ENCODE measurements around the gene TMEM161B. TPM values are rescaled to one million over a fixed set of nuclear protein-coding genes. Genes with fewer than 3 reads are reported as not detected.

TMEM161B gene
- total RNA-seq, 4 donors from 2014 or later, result 10.7 to 31.0 (median 25.3) TPM

GRCh38 chr5:88258636-88259035 lies 10.0 kb downstream of the TMEM161B start:
- H3K4me3 ChIP-seq, result no peak overlapping the region
- no peaks in the 10 kb centered on the region for H3K27me3 ChIP-seq
- DNase-seq, result no peak
- no peaks in the 10 kb centered on the region for H3K9me3 ChIP-seq
- H3K27ac ChIP-seq, result no peak overlapping the region
- TF ChIP-seq, protein P1, sequence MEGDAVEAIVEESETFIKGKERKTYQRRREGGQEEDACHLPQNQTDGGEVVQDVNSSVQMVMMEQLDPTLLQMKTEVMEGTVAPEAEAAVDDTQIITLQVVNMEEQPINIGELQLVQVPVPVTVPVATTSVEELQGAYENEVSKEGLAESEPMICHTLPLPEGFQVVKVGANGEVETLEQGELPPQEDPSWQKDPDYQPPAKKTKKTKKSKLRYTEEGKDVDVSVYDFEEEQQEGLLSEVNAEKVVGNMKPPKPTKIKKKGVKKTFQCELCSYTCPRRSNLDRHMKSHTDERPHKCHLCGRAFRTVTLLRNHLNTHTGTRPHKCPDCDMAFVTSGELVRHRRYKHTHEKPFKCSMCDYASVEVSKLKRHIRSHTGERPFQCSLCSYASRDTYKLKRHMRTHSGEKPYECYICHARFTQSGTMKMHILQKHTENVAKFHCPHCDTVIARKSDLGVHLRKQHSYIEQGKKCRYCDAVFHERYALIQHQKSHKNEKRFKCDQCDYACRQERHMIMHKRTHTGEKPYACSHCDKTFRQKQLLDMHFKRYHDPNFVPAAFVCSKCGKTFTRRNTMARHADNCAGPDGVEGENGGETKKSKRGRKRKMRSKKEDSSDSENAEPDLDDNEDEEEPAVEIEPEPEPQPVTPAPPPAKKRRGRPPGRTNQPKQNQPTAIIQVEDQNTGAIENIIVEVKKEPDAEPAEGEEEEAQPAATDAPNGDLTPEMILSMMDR (IDR thresholded peaks at IDR 0.05), result no peak
- no peak for TF ChIP-seq POLR2A (IDR thresholded peaks at IDR 0.05)
- no peaks in the 10 kb centered on the region for H3K36me3 ChIP-seq
- no peaks in the 10 kb centered on the region for H3K4me1 ChIP-seq

DNA sequence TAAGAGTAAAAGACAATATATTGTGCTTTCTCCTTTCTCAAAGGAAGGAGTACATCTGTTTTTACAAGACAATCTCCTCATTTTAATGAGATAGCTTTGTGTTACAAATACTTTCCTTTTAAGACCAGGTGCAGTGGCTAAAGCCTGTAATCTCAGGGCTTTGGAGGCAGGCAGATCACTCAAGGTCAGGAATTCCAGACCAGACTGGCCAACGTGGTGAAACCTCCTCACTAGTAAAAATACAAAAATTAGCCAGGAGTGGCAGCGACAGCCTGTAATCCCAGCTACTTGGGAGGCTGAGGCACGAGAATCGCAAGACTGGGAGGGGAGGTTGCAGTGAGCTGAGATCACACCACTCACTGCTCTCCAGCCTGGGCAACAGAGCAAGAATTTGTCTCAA lies 11.8 kb downstream of the TMEM161B start:
- Histone ChIP-seq H3K27me3 (no peaks in the 10 kb centered on the region), H3K36me3 (no peaks in the 10 kb centered on the region), H3K4me1 (no peaks in the 10 kb centered on the region), H3K4me3 (no peak overlapping the region), H3K9me3 (no peaks in the 10 kb centered on the region), H3K27ac (no peak overlapping the region)
- no peak for TF ChIP-seq POLR2A (IDR thresholded peaks at IDR 0.05)
- TF ChIP-seq, protein P1 (IDR thresholded peaks at IDR 0.05), result no peak
- no peak for DNase-seq

DNA sequence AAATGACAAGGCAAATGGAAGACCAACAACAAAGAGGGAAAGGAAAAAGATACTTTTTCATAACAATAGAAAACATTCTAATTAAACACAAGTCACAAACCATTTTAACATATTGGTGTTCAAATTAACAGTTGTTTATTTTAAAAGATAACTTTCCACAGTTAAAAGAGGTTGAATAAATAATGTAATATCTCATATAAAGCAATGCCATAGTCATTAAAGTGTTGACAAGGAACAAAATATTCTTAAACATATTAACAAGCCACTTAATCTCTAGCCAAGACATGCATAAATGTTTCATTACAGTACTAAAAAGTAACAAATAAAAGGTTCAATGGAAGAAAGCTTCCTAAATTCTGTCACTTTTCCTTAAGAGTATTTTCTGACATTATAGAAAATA lies 12.6 kb downstream of the TMEM161B start:
- no peaks in the 10 kb centered on the region for H3K36me3 ChIP-seq
- H3K27me3 ChIP-seq, result no peaks in the 10 kb centered on the region
- H3K4me1 ChIP-seq, result no peaks in the 10 kb centered on the region
- no peak overlapping the region for H3K4me3 ChIP-seq
- TF ChIP-seq, protein P1 (IDR thresholded peaks at IDR 0.05), result no peak
- TF ChIP-seq POLR2A (IDR thresholded peaks at IDR 0.05), result no peak
- H3K27ac ChIP-seq, result no peak overlapping the region
- H3K9me3 ChIP-seq, result no peaks in the 10 kb centered on the region
- DNase-seq, result no peak

GRCh38 chr5:88254320-88254719 lies 14.3 kb downstream of the TMEM161B start:
- no peaks in the 10 kb centered on the region for H3K36me3 ChIP-seq
- no peak overlapping the region for H3K27ac ChIP-seq
- H3K4me1 ChIP-seq, result no peaks in the 10 kb centered on the region
- no peaks in the 10 kb centered on the region for H3K9me3 ChIP-seq
- TF ChIP-seq, protein P1 (IDR thresholded peaks at IDR 0.05), result no peak
- TF ChIP-seq POLR2A (IDR thresholded peaks at IDR 0.05), result no peak
- H3K27me3 ChIP-seq, result no peaks in the 10 kb centered on the region
- no peak overlapping the region for H3K4me3 ChIP-seq
- no peak for DNase-seq

- no peak overlapping the region for H3K4me3 ChIP-seq
- no peak for DNase-seq
- TF ChIP-seq, protein P1 (IDR thresholded peaks at IDR 0.05), result no peak
- no peaks in the 10 kb centered on the region for H3K9me3 ChIP-seq
- H3K27me3 ChIP-seq, result no peaks in the 10 kb centered on the region
- H3K27ac ChIP-seq, result no peak overlapping the region
- H3K4me1 ChIP-seq, result peaks cover 0 to 4% (median 0%) of the 10 kb centered on the region in 4 donors
- no peaks in the 10 kb centered on the region for H3K36me3 ChIP-seq
Measured at GRCh38 chr5:88251048-88251711, 17.5 kb downstream of the TMEM161B start.

GRCh38 chr5:88250010-88250409 lies 18.6 kb downstream of the TMEM161B start:
- DNase-seq, result no peak
- Histone ChIP-seq H3K27ac (no peak overlapping the region), H3K4me1 (peaks cover 0 to 7% (median 0%) of the 10 kb centered on the region in 4 donors), H3K27me3 (no peaks in the 10 kb centered on the region), H3K36me3 (no peaks in the 10 kb centered on the region), H3K4me3 (no peak overlapping the region), H3K9me3 (no peaks in the 10 kb centered on the region)
- no peak for TF ChIP-seq POLR2A (IDR thresholded peaks at IDR 0.05)
- TF ChIP-seq, protein P1 (IDR thresholded peaks at IDR 0.05), result no peak

Measured in Peyer's patch (tissue), 4 donors.